ENCODE measurements around the gene PTPN12.

DNA sequence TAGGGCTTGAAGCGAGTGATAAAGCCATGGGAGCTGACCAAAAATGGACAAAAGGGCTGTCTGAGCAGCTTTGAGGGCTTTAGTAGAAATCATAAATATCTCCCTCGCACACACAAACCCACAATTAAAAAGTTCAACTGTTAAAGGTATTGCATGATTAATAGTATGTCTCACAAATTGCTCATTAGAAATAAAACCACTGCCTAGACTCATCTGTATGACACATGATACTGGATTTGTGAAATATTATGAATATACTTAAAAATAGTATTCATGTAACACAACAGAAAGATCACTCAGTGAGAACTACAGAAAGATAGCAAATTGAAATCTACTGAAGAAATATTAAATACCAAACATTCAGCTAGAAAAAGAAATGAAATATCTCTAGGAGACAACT lies 11.9 kb upstream of the PTPN12 start:
- TF ChIP-seq, protein P1, sequence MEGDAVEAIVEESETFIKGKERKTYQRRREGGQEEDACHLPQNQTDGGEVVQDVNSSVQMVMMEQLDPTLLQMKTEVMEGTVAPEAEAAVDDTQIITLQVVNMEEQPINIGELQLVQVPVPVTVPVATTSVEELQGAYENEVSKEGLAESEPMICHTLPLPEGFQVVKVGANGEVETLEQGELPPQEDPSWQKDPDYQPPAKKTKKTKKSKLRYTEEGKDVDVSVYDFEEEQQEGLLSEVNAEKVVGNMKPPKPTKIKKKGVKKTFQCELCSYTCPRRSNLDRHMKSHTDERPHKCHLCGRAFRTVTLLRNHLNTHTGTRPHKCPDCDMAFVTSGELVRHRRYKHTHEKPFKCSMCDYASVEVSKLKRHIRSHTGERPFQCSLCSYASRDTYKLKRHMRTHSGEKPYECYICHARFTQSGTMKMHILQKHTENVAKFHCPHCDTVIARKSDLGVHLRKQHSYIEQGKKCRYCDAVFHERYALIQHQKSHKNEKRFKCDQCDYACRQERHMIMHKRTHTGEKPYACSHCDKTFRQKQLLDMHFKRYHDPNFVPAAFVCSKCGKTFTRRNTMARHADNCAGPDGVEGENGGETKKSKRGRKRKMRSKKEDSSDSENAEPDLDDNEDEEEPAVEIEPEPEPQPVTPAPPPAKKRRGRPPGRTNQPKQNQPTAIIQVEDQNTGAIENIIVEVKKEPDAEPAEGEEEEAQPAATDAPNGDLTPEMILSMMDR (IDR thresholded peaks at IDR 0.05; ENCODE audit: poor library complexity, severe bottlenecking) = no peak
- TF ChIP-seq EZH2 (IDR thresholded peaks at IDR 0.05; ENCODE audit: borderline replicate concordance, insufficient read depth, low read length, poor library complexity, severe bottlenecking) = no peak
- no peak for TF ChIP-seq POLR2AphosphoS5 (IDR thresholded peaks at IDR 0.05)

Data from neural cell (in vitro differentiated cells).